Right renal pelvis (tissue), 4 donors: Measurements from ENCODE around the gene ZNF534. TPM values are rescaled to one million over a fixed set of nuclear protein-coding genes. Genes with fewer than 3 reads are reported as not detected.
"Not testable (repeated sequence)": the region's sequence is repeated elsewhere in the genome, so short reads cannot be mapped to it uniquely, and the experiment has no call there.

Source experiments
- DNase-seq, 4 donors: peaks; one replicate each; pipeline ENCODE4 v3.0.0-alpha.2; 2013; ENCODE audit warnings: low read depth in 4 of 4, low spot score in 3 of 4, missing footprints in 1 of 4
- polyA plus RNA-seq, 4 donors: library from polyadenylated mRNA; unstranded; fragments of 120-200 nt; gene quantifications; one replicate each; pipeline ENCODE4 v1.2.1, GENCODE V29; 2013; ENCODE audit not compliant: insufficient read length in 4 of 4

The ZNF534 gene
- polyA plus RNA-seq, 4 donors, result 0.49 to 0.87 (median 0.80) TPM

GRCh38 chr19:52492994-52493470, 64.1 kb downstream of the ZNF534 start:
- peak in 2 of 4 donors; percentile 13 to 18 for DNase-seq

GRCh38 chr19:52494518-52494917, 65.6 kb downstream of the ZNF534 start:
- no peak for DNase-seq

- no peak for DNase-seq
These were observed 69.6 kb downstream of the ZNF534 start for GRCh38 chr19:52498571-52498970.

GRCh38 chr19:52500474-52500873, 71.5 kb downstream of the ZNF534 start:
- not testable (repeated sequence) for DNase-seq

- not testable (repeated sequence) for DNase-seq
These were observed 72.0 kb downstream of the ZNF534 start for GRCh38 chr19:52500991-52501390.

Other genes with a start within 250 kb of the ZNF534 start
- gene PPP2R1A, start 239.1 kb upstream of the ZNF534 start, polyA plus RNA-seq, result 100 to 1,000 TPM; 448 to 532 (median 468) TPM
- 10 to 100 TPM; 17.4 to 23.5 (median 22.2) TPM for gene ZNF766, start 159.6 kb upstream of the ZNF534 start, polyA plus RNA-seq
- 10 to 100 TPM; 13.9 to 20.4 (median 18.7) TPM for gene ZNF480, start 132.0 kb upstream of the ZNF534 start, polyA plus RNA-seq
- gene ZNF610, start 92.9 kb upstream of the ZNF534 start, polyA plus RNA-seq, result 10 to 100 TPM; 10.1 to 15.1 (median 13.2) TPM
- 10 to 100 TPM; 20.6 to 27.7 (median 23.5) TPM for gene ZNF880, start 59.2 kb upstream of the ZNF534 start, polyA plus RNA-seq
- gene ZNF528, start 31.3 kb upstream of the ZNF534 start, polyA plus RNA-seq, result 10 to 100 TPM; 28.9 to 39.0 (median 30.2) TPM
- gene ZNF578, start 24.4 kb downstream of the ZNF534 start, polyA plus RNA-seq, result 1 to 10 TPM; 4.6 to 7.1 (median 5.8) TPM
- 10 to 100 TPM in 2 of 4 donors, 1 to 10 TPM in 2; 7.9 to 11.5 (median 10.4) TPM for gene ZNF808, start 98.5 kb downstream of the ZNF534 start, polyA plus RNA-seq
- 10 to 100 TPM; 13.3 to 15.2 (median 14.0) TPM for gene ZNF701, start 141.1 kb downstream of the ZNF534 start, polyA plus RNA-seq
- gene ZNF83, start 209.2 kb downstream of the ZNF534 start, polyA plus RNA-seq, result 100 to 1,000 TPM in 1 of 4 donors, 10 to 100 TPM in 3; 73.0 to 107 (median 76.5) TPM